GM12878 (cell line): Measurements from ENCODE around the gene HOXA10. TPM values are rescaled to one million over a fixed set of nuclear protein-coding genes. Genes with fewer than 3 reads are reported as not detected.

ENCODE experiments used
- ATAC-seq: fragments of 200-7000 bp; cut with Tn5 transposase; 3 replicates; pipeline ENCODE4 v1.9.1; 2020; ENCODE audit warnings: mild to moderate bottlenecking, moderate library complexity
- BruUV-seq: library from RNA; stranded (reverse); fragments of 400-500 nt; replicated peaks from 2 replicates; lab custom pipeline; 2021; lab: Mats Ljungman, UMichigan
- CTCF ChIA-PET: fragments of 300-600 bp; sonication (Branson Sonifier 250); formaldehyde crosslinking; extraction: SDS; loops from one replicate; lab custom pipeline; 2021; ENCODE audit warnings: inconsistent platforms; lab: Yijun Ruan, JAX
- POLR2A ChIA-PET: fragments of 350-600 bp; formaldehyde crosslinking; extraction: SDS; loops from one replicate; lab custom pipeline; 2021; ENCODE audit warnings: inconsistent platforms; lab: Charles Lee
- RAD21 ChIA-PET: fragments of 300-600 bp; sonication (Branson Sonifier 250); formaldehyde crosslinking; loops from one replicate; lab custom pipeline; 2023; ENCODE audit warnings: antibody characterized with exemption; ENCODE audit not compliant: unreplicated experiment; lab: Charles Lee
- SMC1A ChIA-PET: fragments of 300-600 bp; sonication (Branson Sonifier 250); formaldehyde crosslinking; loops from one replicate; lab custom pipeline; 2023; ENCODE audit not compliant: unreplicated experiment, uncharacterized antibody; lab: Charles Lee
- DNase-seq: peaks from one replicate; pipeline ENCODE4 v3.0.0-alpha.2; 2011; ENCODE audit warnings: low read depth, low spot score
- FAIRE-seq: peaks from 3 replicates; lab custom pipeline; 2011; peaks lifted over from hg19 to GRCh38; lab: Jason Lieb, UNC
- H2AFZ ChIP-seq: 2 replicates; pipeline ENCODE4 v1.6.0; 2011; ENCODE audit warnings: low read depth, low read length, control low read depth; ENCODE audit not compliant: control insufficient read depth
- H3K27ac ChIP-seq: 2 replicates; pipeline ENCODE4 v1.5.1; 2011; ENCODE audit warnings: control low read depth; ENCODE audit not compliant: control insufficient read depth, insufficient read depth
- H3K27me3 ChIP-seq, 2 experiments: replicated peaks in 1 of 2; 2 replicates each; pipeline versions ENCODE4 v1.6.0 to v1.6.1; 2011; ENCODE audit warnings: low read length in 1 of 2; ENCODE audit not compliant: control insufficient read depth in 2 of 2, insufficient read depth in 2 of 2
- H3K36me3 ChIP-seq, 2 experiments: 2 replicates each; pipeline ENCODE4 v1.5.1; 2011; ENCODE audit warnings: low read length in 1 of 2; ENCODE audit not compliant: control insufficient read depth in 2 of 2, insufficient read depth in 2 of 2
- H3K4me1 ChIP-seq: 2 replicates; pipeline ENCODE4 v1.6.1; 2011; ENCODE audit warnings: mild to moderate bottlenecking, low read length, moderate library complexity, mixed read lengths; ENCODE audit not compliant: control insufficient read depth, insufficient read depth
- H3K4me2 ChIP-seq: 2 replicates; pipeline ENCODE4 v1.6.0; 2011; ENCODE audit warnings: control low read depth; ENCODE audit not compliant: control insufficient read depth, insufficient read depth
- H3K4me3 ChIP-seq: fragments of 200-600 bp; sonication (generic); 2 replicates; pipeline ENCODE4 v1.5.1; 2016
- H3K79me2 ChIP-seq: 2 replicates; pipeline ENCODE4 v1.6.0; 2011; ENCODE audit warnings: low read length; ENCODE audit not compliant: control insufficient read depth, insufficient read depth
- H3K9ac ChIP-seq: 2 replicates; pipeline ENCODE4 v1.8.0; 2011; ENCODE audit warnings: low read length, control low read depth, mixed read lengths; ENCODE audit not compliant: control insufficient read depth, insufficient read depth
- H3K9me3 ChIP-seq: replicated peaks from 3 replicates; pipeline ENCODE4 v1.5.1; 2011; ENCODE audit warnings: mild to moderate bottlenecking, low read length; ENCODE audit not compliant: control insufficient read depth, insufficient read depth
- H4K20me1 ChIP-seq: 2 replicates; pipeline ENCODE4 v1.6.0; 2011; ENCODE audit not compliant: control insufficient read depth, insufficient read depth
- BCL11A ChIP-seq: IDR thresholded peaks from 2 replicates; pipeline ENCODE4 v1.6.1; 2011; ENCODE audit warnings: low read depth, low read length
- BMI1 ChIP-seq: fragments of 450-650 bp; IDR thresholded peaks from 2 replicates; pipeline ENCODE4 v1.6.1; 2016; ENCODE audit warnings: mild to moderate bottlenecking, moderate library complexity, borderline replicate concordance
- CHD1 ChIP-seq: IDR thresholded peaks from 2 replicates; pipeline ENCODE4 v1.6.1; 2012; ENCODE audit warnings: low read depth, low read length, improper control_type of control experiment
- DPF2 ChIP-seq: fragments of 450-650 bp; IDR thresholded peaks from 2 replicates; pipeline ENCODE4 v1.6.1; 2017; ENCODE audit warnings: mild to moderate bottlenecking
- EED ChIP-seq: sonication (generic); IDR thresholded peaks from 2 replicates; pipeline ENCODE4 v1.6.1; 2016; ENCODE audit warnings: antibody characterized with exemption, low read depth
- IRF5 ChIP-seq: fragments of 450-650 bp; IDR thresholded peaks from 2 replicates; pipeline ENCODE4 v1.6.1; 2017; ENCODE audit warnings: borderline replicate concordance
- KDM1A ChIP-seq: fragments of 200-600 bp; sonication (generic); IDR thresholded peaks from 2 replicates; pipeline ENCODE4 v1.6.1; 2016; ENCODE audit warnings: borderline replicate concordance
- MEF2A ChIP-seq: IDR thresholded peaks from 2 replicates; pipeline ENCODE4 v1.6.1; 2011; ENCODE audit warnings: low read depth, mild to moderate bottlenecking, low read length, moderate library complexity; ENCODE audit not compliant: insufficient read depth
- NKRF ChIP-seq: fragments of 450-650 bp; conservative IDR thresholded peaks from 2 replicates; pipeline ENCODE4 v1.6.1; 2017; ENCODE audit warnings: mild to moderate bottlenecking, moderate library complexity
- NR2C1 ChIP-seq: fragments of 450-650 bp; IDR thresholded peaks from 2 replicates; pipeline ENCODE4 v1.6.1; 2017; ENCODE audit warnings: antibody characterized with exemption, mild to moderate bottlenecking, moderate library complexity
- NRF1 ChIP-seq: conservative IDR thresholded peaks from 2 replicates; pipeline ENCODE4 v1.6.1; 2011; ENCODE audit warnings: mild to moderate bottlenecking, low read depth, low read length, improper control_type of control experiment
- PKNOX1 ChIP-seq: fragments of 450-650 bp; IDR thresholded peaks from 2 replicates; pipeline ENCODE4 v1.6.1; 2016; ENCODE audit warnings: mild to moderate bottlenecking
- RB1 ChIP-seq: fragments of 450-650 bp; formaldehyde crosslinking; IDR thresholded peaks from 2 replicates; pipeline ENCODE4 v1.6.1; 2017; ENCODE audit warnings: mild to moderate bottlenecking, borderline replicate concordance
- SREBF1 ChIP-seq: IDR thresholded peaks from 2 replicates; pipeline ENCODE4 v1.6.1; 2012; ENCODE audit warnings: mild to moderate bottlenecking, low read length
- ZNF217 ChIP-seq: fragments of 450-650 bp; IDR thresholded peaks from 2 replicates; pipeline ENCODE4 v1.6.1; 2017; ENCODE audit warnings: antibody characterized with exemption, mild to moderate bottlenecking
- ZNF274 ChIP-seq: IDR thresholded peaks from one replicate; pipeline ENCODE4 v1.8.0; 2011; ENCODE audit not compliant: insufficient read length, insufficient read depth
- ZNF384 ChIP-seq: IDR thresholded peaks from 2 replicates; pipeline ENCODE4 v1.6.1; 2012; ENCODE audit warnings: low read depth, mild to moderate bottlenecking, low read length, improper control_type of control experiment, borderline replicate concordance
- ZSCAN29 ChIP-seq: fragments of 450-650 bp; IDR thresholded peaks from 2 replicates; pipeline ENCODE4 v1.6.1; 2017; ENCODE audit warnings: mild to moderate bottlenecking, moderate library complexity
- WGBS: methylation state at CpG from one replicate; pipeline ENCODE4 v1.1.6; 2016; ENCODE audit warnings: low lambda C conversion rate; ENCODE audit not compliant: insufficient replicate concordance, insufficient coverage; ENCODE audit errors: missing lambda C conversion rate; 5-methylcytosine and 5-hydroxymethylcytosine counted together
- in situ Hi-C: fragments of 300-500 bp; cut with MboI; formaldehyde crosslinking; loops from 9 replicates; pipeline ENCODE4 v1.14.3; 2018; ENCODE audit warnings: mixed read lengths
- intact Hi-C: fragments of 100-400 bp; cut with micrococcal nuclease; formaldehyde crosslinking; loops from one replicate; pipeline ENCODE4 v1.14.2; 2022; ENCODE audit not compliant: unreplicated experiment
- polyA plus RNA-seq, 11 experiments: library from polyadenylated mRNA; depleted of rRNA in 4 of 11; unstranded in 6 of 11; stranded (reverse) in 5 of 11; fragments of >200 nt; fragmentation: Nextera tagmentation in 4 of 11; fragmentation: Illumina TruSeq in 1 of 11; extraction: Ambion mirVana in 4 of 11; extraction: Trizol in 1 of 11; gene quantifications; 1 replicate in 1 of 11; 2 replicates in 10 of 11; pipeline versions ENCODE4 v1.2.1 to v1.2.3, GENCODE V29; 2011 to 2016; ENCODE audit warnings: inconsistent platforms in 2 of 11, missing spikeins in 2 of 11, low read depth in 1 of 11
- total RNA-seq, 4 experiments: library from RNA; depleted of rRNA in 3 of 4; stranded (reverse); fragments of >200 nt in 3 of 4; fragmentation: Illumina TruSeq in 1 of 4; extraction: Trizol in 1 of 4; gene quantifications; 2 replicates each; pipeline versions ENCODE4 v1.2.1 to v1.2.3, GENCODE V29; 2013 to 2021
- TF ChIP-seq, protein P1 (sequence below): IDR thresholded peaks from 2 replicates; pipeline ENCODE4 v1.6.1; 2012; ENCODE audit warnings: low read depth, low read length, improper control_type of control experiment

The HOXA10 gene
- total and polyA plus RNA-seq, 10 of the 15 experiments (the other 5 are each of a cell fraction or from before 2014, with no cell fraction given), result not detected

- ChIA-PET SMC1A (no interaction called here), CTCF (no interaction called here), POLR2A (no interaction called here), RAD21 (no interaction called here)
- Histone ChIP-seq H2AFZ (no peak overlapping the region), H3K27ac (no peak overlapping the region), H3K79me2 (no peaks in the 10 kb centered on the region), H3K4me2 (no peak overlapping the region), H3K9me3 (no peaks in the 10 kb centered on the region), H4K20me1 (no peaks in the 10 kb centered on the region), H3K27me3 (peaks cover 0 to under 1% of the 10 kb centered on the region in 2 experiments; a peak in 3 of 4 replicates), H3K9ac (no peak overlapping the region), H3K4me3 (no peak overlapping the region), H3K4me1 (no peaks in the 10 kb centered on the region), H3K36me3 (no peaks in the 10 kb centered on the region)
- intact Hi-C loops (no loop called here), in situ Hi-C loops (no loop called here)
- 46% methylated on average over 14 of the region's 14 CpGs for WGBS
- FAIRE-seq (no peak), DNase-seq (no peak), ATAC-seq (no peak)
- BruUV-seq, result no TSS peak
- no peak for TF ChIP-seq NR2C1
- TF ChIP-seq KDM1A, result no peak
- no peak for TF ChIP-seq BCL11A
- TF ChIP-seq RB1, result no peak
- no peak for TF ChIP-seq IRF5
- no peak for TF ChIP-seq ZNF384
- TF ChIP-seq ZSCAN29, result no peak
- TF ChIP-seq DPF2, result no peak
- TF ChIP-seq NKRF, result no peak
- TF ChIP-seq EED, result no peak
- no peak for TF ChIP-seq NRF1
- TF ChIP-seq, protein P1, sequence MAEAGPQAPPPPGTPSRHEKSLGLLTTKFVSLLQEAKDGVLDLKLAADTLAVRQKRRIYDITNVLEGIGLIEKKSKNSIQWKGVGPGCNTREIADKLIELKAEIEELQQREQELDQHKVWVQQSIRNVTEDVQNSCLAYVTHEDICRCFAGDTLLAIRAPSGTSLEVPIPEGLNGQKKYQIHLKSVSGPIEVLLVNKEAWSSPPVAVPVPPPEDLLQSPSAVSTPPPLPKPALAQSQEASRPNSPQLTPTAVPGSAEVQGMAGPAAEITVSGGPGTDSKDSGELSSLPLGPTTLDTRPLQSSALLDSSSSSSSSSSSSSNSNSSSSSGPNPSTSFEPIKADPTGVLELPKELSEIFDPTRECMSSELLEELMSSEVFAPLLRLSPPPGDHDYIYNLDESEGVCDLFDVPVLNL, result no peak
- TF ChIP-seq SREBF1, result no peak
- TF ChIP-seq CHD1, result no peak
- TF ChIP-seq PKNOX1, result no peak
- no peak for TF ChIP-seq ZNF217
- no peak for TF ChIP-seq ZNF274
- no peak for TF ChIP-seq MEF2A
- TF ChIP-seq BMI1, result no peak
Measured at GRCh38 chr7:27123007-27123476, 51.1 kb downstream of the HOXA10 start.
